ENCODE measurements around the gene TWF2.

The TWF2 gene

GRCh38 chr3:52185311-52185710 lies 53.6 kb downstream of the TWF2 start:
- Mint-ChIP-seq H3K36me3 (ENCODE audit: insufficient read depth) (no peaks in the 10 kb centered on the region), H3K27ac (ENCODE audit: low read depth) (no peak overlapping the region), H3K4me3 (no peak overlapping the region), H3K4me1 (peaks cover 10% of the 10 kb centered on the region), H3K9me3 (no peaks in the 10 kb centered on the region), H3K27me3 (no peaks in the 10 kb centered on the region)
- DNase-seq (ENCODE audit: low spot score in 2 of 2) (no peak), ATAC-seq (replicated peaks; ENCODE audit: extremely low read depth, poor library complexity, severe bottlenecking) (no peak)

DNA sequence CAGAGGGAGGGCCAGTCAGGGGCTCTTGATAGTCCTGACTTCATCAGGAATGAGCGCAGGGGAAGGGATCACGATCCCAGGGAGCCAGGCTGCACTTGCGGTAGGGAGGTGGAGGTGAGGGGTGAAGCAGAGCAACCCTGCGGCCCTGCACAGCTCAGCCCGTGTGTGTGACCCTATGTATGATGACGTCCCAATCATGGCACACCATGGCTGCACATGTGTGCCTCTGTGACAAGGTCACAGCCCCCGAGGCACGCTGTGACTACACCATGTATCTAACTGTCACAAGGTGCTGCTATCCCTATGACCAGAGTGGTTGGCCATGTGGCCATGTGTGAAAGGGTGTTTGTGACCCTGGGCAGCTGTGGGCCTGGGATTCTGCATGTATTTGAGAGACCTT lies 54.3 kb downstream of the TWF2 start:
- H3K9me3 Mint-ChIP-seq = no peaks in the 10 kb centered on the region
- peaks cover 10% of the 10 kb centered on the region for H3K4me1 Mint-ChIP-seq
- ATAC-seq (replicated peaks; ENCODE audit: extremely low read depth, poor library complexity, severe bottlenecking) (no peak), DNase-seq (ENCODE audit: low spot score in 2 of 2) (no peak)
- H3K4me3 Mint-ChIP-seq = no peak overlapping the region
- no peak overlapping the region for H3K27ac Mint-ChIP-seq (ENCODE audit: low read depth)
- no peaks in the 10 kb centered on the region for H3K36me3 Mint-ChIP-seq (ENCODE audit: insufficient read depth)
- no peaks in the 10 kb centered on the region for H3K27me3 Mint-ChIP-seq

DNA sequence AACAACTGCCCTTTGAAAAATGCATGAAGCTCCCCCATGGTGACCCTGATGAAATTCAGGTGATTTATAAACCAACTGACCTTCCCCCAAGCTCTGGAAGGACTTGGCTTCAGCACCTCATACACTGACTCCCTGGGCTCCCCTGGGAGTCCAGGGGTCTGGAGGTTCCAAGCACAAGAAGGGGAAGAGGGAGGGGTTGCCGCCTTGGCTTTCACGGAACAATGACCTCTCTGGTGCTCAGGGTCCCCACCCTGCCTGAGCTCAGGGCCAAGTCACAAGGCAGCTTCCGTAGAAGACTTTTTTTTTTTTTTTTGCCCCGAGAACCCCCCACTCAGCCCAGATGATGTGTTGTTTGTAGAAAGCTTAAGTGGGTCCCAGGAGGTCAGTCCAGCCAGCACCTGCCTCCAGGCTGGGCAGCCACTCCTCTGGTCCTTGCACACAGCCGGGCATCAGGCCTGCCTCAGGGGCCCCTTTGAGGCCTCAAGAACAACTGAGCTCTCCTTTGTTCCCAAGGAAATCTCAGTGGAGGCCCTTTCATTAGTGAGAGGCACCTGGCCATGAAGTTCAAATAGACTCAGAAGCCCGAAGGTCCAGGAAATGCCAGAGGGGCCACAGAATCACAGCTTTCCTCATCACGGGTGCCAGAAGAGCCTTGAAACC lies 55.0 kb downstream of the TWF2 start:
- H3K4me3 Mint-ChIP-seq = no peak overlapping the region
- no peaks in the 10 kb centered on the region for H3K27me3 Mint-ChIP-seq
- no peaks in the 10 kb centered on the region for H3K9me3 Mint-ChIP-seq
- ATAC-seq (replicated peaks; ENCODE audit: extremely low read depth, poor library complexity, severe bottlenecking) (no peak), DNase-seq (ENCODE audit: low spot score in 2 of 2) (no peak)
- no peak overlapping the region for H3K27ac Mint-ChIP-seq (ENCODE audit: low read depth)
- H3K4me1 Mint-ChIP-seq = peaks cover 10% of the 10 kb centered on the region
- H3K36me3 Mint-ChIP-seq (ENCODE audit: insufficient read depth) = no peaks in the 10 kb centered on the region

GRCh38 chr3:52182691-52183090 lies 56.3 kb downstream of the TWF2 start:
- DNase-seq (ENCODE audit: low spot score in 2 of 2) = no peak
- no peak for ATAC-seq (replicated peaks; ENCODE audit: extremely low read depth, poor library complexity, severe bottlenecking)
- H3K27ac Mint-ChIP-seq (ENCODE audit: low read depth) = no peak overlapping the region
- H3K4me1 Mint-ChIP-seq = peaks cover 10% of the 10 kb centered on the region
- no peak overlapping the region for H3K4me3 Mint-ChIP-seq
- H3K27me3 Mint-ChIP-seq = no peaks in the 10 kb centered on the region
- H3K36me3 Mint-ChIP-seq (ENCODE audit: insufficient read depth) = no peaks in the 10 kb centered on the region
- H3K9me3 Mint-ChIP-seq = no peaks in the 10 kb centered on the region

GRCh38 chr3:52182196-52182595 lies 56.8 kb downstream of the TWF2 start:
- Mint-ChIP-seq H3K9me3 (no peaks in the 10 kb centered on the region), H3K27me3 (no peaks in the 10 kb centered on the region), H3K4me3 (no peak overlapping the region), H3K27ac (ENCODE audit: low read depth) (no peak overlapping the region), H3K36me3 (ENCODE audit: insufficient read depth) (no peaks in the 10 kb centered on the region), H3K4me1 (peaks cover 10% of the 10 kb centered on the region)
- ATAC-seq (replicated peaks; ENCODE audit: extremely low read depth, poor library complexity, severe bottlenecking) = peak; percentile 73
- no peak for DNase-seq (ENCODE audit: low spot score in 2 of 2)

DNA sequence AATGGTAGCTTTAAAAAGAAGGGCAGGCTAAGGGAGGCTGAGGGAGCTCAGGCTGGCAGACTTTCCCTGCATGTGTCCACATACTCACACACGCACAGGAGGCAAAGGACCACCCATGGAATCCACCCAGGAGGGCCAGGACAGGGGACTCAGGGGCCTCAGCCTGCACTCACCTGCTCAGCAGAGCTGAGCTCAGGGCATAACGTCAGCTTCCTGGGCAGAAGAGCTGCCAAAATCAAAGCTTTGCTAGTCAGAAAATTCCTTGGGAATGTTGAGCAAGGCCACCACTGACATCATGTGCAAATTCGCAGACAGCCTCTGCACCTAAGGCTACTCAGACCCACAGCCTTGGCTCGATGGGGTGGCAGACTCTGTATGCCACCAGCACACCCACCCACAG lies 57.4 kb downstream of the TWF2 start:
- Mint-ChIP-seq H3K4me1 (peaks cover 10% of the 10 kb centered on the region), H3K9me3 (no peaks in the 10 kb centered on the region), H3K27ac (ENCODE audit: low read depth) (no peak overlapping the region), H3K36me3 (ENCODE audit: insufficient read depth) (no peaks in the 10 kb centered on the region), H3K4me3 (no peak overlapping the region), H3K27me3 (no peaks in the 10 kb centered on the region)
- no peak for ATAC-seq (replicated peaks; ENCODE audit: extremely low read depth, poor library complexity, severe bottlenecking)
- DNase-seq (ENCODE audit: low spot score in 2 of 2) = no peak
